Liver (tissue), 9 donors: Measurements from ENCODE around the gene KRTAP2-1. TPM values are rescaled to one million over a fixed set of nuclear protein-coding genes. Genes with fewer than 3 reads are reported as not detected.

Experiments used
- DNase-seq: peaks from one replicate; pipeline ENCODE4 v3.0.0-alpha.2; 2017; ENCODE audit warnings: low spot score
- H3K27ac ChIP-seq, 2 donors: one replicate each; pipeline ENCODE4 v1.7.0; 2013; ENCODE audit warnings: inconsistent platforms in 2 of 2, low read length in 2 of 2, control low read depth in 1 of 2, low read depth in 1 of 2, mild to moderate bottlenecking in 1 of 2
- H3K27me3 ChIP-seq, 4 donors: one replicate each; pipeline versions ENCODE4 v1.6.1 to v1.7.0; 2013; ENCODE audit warnings: low read length in 3 of 4, inconsistent platforms in 1 of 4, mild to moderate bottlenecking in 1 of 4, moderate library complexity in 1 of 4; ENCODE audit not compliant: control insufficient read depth in 4 of 4, insufficient read depth in 4 of 4
- H3K36me3 ChIP-seq, 4 donors: one replicate each; pipeline versions ENCODE4 v1.6.1 to v1.7.0; 2013; ENCODE audit warnings: low read length in 3 of 4, mild to moderate bottlenecking in 3 of 4, low read depth in 1 of 4, moderate library complexity in 1 of 4; ENCODE audit not compliant: control insufficient read depth in 4 of 4, insufficient read depth in 3 of 4
- H3K4me1 ChIP-seq, 4 donors: one replicate each; pipeline versions ENCODE4 v1.6.1 to v1.7.0; 2013; ENCODE audit warnings: low read length in 3 of 4, mild to moderate bottlenecking in 3 of 4, moderate library complexity in 1 of 4; ENCODE audit not compliant: control insufficient read depth in 4 of 4, insufficient read depth in 4 of 4
- H3K4me3 ChIP-seq, 3 donors: one replicate each; pipeline versions ENCODE4 v1.6.1 to v1.7.0; 2013; ENCODE audit warnings: low read length in 3 of 3, control low read depth in 1 of 3, low read depth in 1 of 3, mild to moderate bottlenecking in 1 of 3
- H3K9ac ChIP-seq, 2 donors: one replicate each; pipeline ENCODE4 v1.7.0; 2013; ENCODE audit warnings: low read length in 2 of 2, mild to moderate bottlenecking in 2 of 2, moderate library complexity in 2 of 2, control low read depth in 1 of 2, low read depth in 1 of 2
- H3K9me3 ChIP-seq, 4 donors: one replicate each; pipeline versions ENCODE4 v1.6.1 to v1.7.0; 2013; ENCODE audit warnings: low read length in 3 of 4; ENCODE audit not compliant: control insufficient read depth in 4 of 4
- FOXA2 ChIP-seq: IDR thresholded peaks from 2 replicates; pipeline ENCODE4 v1.6.1; 2016; ENCODE audit warnings: antibody characterized with exemption
- GABPA ChIP-seq, 2 donors: IDR thresholded peaks in 1 of 2; conservative IDR thresholded peaks in 1 of 2; 2 replicates each; pipeline ENCODE4 v1.6.1; 2016; ENCODE audit warnings: antibody characterized with exemption in 2 of 2, mild to moderate bottlenecking in 1 of 2, moderate library complexity in 1 of 2
- HNF4A ChIP-seq, 2 donors: conservative IDR thresholded peaks; 2 replicates each; pipeline ENCODE4 v1.6.1; 2016; ENCODE audit warnings: antibody characterized with exemption in 2 of 2, mild to moderate bottlenecking in 2 of 2
- HNF4G ChIP-seq: IDR thresholded peaks from 2 replicates; pipeline ENCODE4 v1.6.1; 2016; ENCODE audit warnings: antibody characterized with exemption
- MAX ChIP-seq: IDR thresholded peaks from 2 replicates; pipeline ENCODE4 v1.6.1; 2016; ENCODE audit warnings: antibody characterized with exemption
- NR2F2 ChIP-seq: IDR thresholded peaks from 2 replicates; pipeline ENCODE4 v1.6.1; 2016; ENCODE audit warnings: antibody characterized with exemption
- REST ChIP-seq: IDR thresholded peaks from 2 replicates; pipeline ENCODE4 v1.6.1; 2016; ENCODE audit warnings: antibody characterized with exemption, mild to moderate bottlenecking
- SP1 ChIP-seq: IDR thresholded peaks from 2 replicates; pipeline ENCODE4 v1.6.1; 2018; ENCODE audit warnings: antibody characterized with exemption, mild to moderate bottlenecking
- YY1 ChIP-seq: IDR thresholded peaks from 2 replicates; pipeline ENCODE4 v1.6.1; 2016; ENCODE audit warnings: antibody characterized with exemption, mild to moderate bottlenecking
- WGBS: extraction: QIAGEN DNeasy Blood & Tissue Kit; methylation state at CpG from one replicate; pipeline ENCODE4 v1.1.7; 2013; 5-methylcytosine and 5-hydroxymethylcytosine counted together
- polyA plus RNA-seq, 2 donors: library from polyadenylated mRNA; stranded (reverse) in 1 of 2; unstranded in 1 of 2; fragments of 200-250 nt in 1 of 2; fragments of >200 nt in 1 of 2; fragmentation: Nextera tagmentation in 1 of 2; extraction: Ambion mirVana in 1 of 2; gene quantifications; one replicate each; pipeline versions ENCODE4 v1.2.1 to v1.2.3, GENCODE V29; 2013 to 2015
- total RNA-seq, 2 donors: library from RNA; depleted of rRNA; stranded (reverse); fragments of >200 nt; gene quantifications; one replicate each; pipeline ENCODE4 v1.2.3, GENCODE V29; 2014
- TF ChIP-seq, protein P1 (sequence below): IDR thresholded peaks from 2 replicates; pipeline ENCODE4 v1.6.1; 2016; ENCODE audit warnings: antibody characterized with exemption
- TF ChIP-seq, protein P2 (sequence below): IDR thresholded peaks from 2 replicates; pipeline ENCODE4 v1.6.1; 2016; ENCODE audit warnings: antibody characterized with exemption
- donor health status: healthy.
- donor health status: healthy.
- donor health status: healthy.
- donor health status: healthy.
- donor health status: healthy.

Gene KRTAP2-1
- total and polyA plus RNA-seq, 4 donors: not detected

DNA sequence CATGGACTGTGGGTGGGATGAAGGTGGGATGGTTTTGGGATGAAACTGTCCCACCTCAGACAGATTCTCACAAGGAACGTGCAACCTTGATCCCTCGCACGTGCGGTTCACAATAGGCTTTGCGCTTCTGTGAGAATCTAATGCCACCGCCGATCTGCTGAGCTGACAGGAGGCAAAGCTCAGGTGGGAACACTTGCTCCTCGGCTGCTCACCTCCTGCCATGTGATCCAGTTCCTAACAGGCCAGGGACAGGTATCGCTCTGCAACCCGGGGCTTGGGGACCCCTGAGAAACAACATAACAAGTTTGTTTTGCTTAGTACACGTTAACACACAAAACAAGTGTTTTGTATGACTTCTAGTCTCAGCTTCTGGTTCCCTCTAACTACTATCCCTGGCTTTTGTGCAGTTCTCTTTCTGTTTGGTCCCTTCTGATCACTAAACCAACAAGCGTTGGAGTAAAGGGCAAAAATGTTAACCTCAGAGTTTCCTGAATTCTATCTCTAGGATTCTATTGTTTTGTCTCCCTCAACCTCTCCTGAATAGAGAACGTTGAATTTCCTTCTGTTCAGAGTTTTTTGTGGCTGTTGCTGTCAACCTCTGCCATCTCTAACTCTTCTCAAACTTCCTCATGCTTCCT is 30.4 kb downstream of the KRTAP2-1 start (continued):
- TF ChIP-seq REST: no peak

- Histone ChIP-seq H3K36me3 (no peaks in the 10 kb centered on the region), H3K27ac (no peak overlapping the region), H3K9ac (no peak overlapping the region), H3K4me3 (no peak overlapping the region), H3K4me1 (no peaks in the 10 kb centered on the region), H3K27me3 (peaks cover 0 to 4% (median 0%) of the 10 kb centered on the region in 4 donors), H3K9me3 (no peaks in the 10 kb centered on the region)
- TF ChIP-seq NR2F2 (no peak), REST (no peak), HNF4G (no peak), YY1 (no peak), FOXA2 (no peak), GABPA (IDR thresholded peaks at IDR 0.05 in 1 of 2, conservative IDR thresholded peaks at IDR 0.05 in 1 of 2) (no peak), SP1 (no peak), MAX (no peak), HNF4A (conservative IDR thresholded peaks at IDR 0.05) (no peak)
- TF ChIP-seq, protein P1, sequence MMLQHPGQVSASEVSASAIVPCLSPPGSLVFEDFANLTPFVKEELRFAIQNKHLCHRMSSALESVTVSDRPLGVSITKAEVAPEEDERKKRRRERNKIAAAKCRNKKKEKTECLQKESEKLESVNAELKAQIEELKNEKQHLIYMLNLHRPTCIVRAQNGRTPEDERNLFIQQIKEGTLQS: no peak
- TF ChIP-seq, protein P2, sequence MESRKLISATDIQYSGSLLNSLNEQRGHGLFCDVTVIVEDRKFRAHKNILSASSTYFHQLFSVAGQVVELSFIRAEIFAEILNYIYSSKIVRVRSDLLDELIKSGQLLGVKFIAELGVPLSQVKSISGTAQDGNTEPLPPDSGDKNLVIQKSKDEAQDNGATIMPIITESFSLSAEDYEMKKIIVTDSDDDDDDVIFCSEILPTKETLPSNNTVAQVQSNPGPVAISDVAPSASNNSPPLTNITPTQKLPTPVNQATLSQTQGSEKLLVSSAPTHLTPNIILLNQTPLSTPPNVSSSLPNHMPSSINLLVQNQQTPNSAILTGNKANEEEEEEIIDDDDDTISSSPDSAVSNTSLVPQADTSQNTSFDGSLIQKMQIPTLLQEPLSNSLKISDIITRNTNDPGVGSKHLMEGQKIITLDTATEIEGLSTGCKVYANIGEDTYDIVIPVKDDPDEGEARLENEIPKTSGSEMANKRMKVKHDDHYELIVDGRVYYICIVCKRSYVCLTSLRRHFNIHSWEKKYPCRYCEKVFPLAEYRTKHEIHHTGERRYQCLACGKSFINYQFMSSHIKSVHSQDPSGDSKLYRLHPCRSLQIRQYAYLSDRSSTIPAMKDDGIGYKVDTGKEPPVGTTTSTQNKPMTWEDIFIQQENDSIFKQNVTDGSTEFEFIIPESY: no peak
- no peak for DNase-seq
- 74% methylated on average over 7 of the region's 7 CpGs for WGBS
Measured at GRCh38 chr17:41015454-41015853, 31.7 kb downstream of the KRTAP2-1 start.
